K562 (cell line): Measurements from ENCODE around the gene TPSAB1. TPM values are rescaled to one million over a fixed set of nuclear protein-coding genes. Genes with fewer than 3 reads are reported as not detected.
A peak's percentile ranks its signal among the peaks of the same experiment; 100 is the strongest.
"Not testable (repeated sequence)": the region's sequence is repeated elsewhere in the genome, so short reads cannot be mapped to it uniquely, and the experiment has no call there.

Source experiments
- ATAC-seq: fragments of 200-7000 bp; cut with Tn5 transposase; 3 replicates; pipeline ENCODE4 v1.9.1; 2020; ENCODE audit warnings: moderate library complexity
- BruUV-seq: library from RNA; stranded (reverse); fragments of 400-500 nt; replicated peaks from 2 replicates; lab custom pipeline; 2021; lab: Mats Ljungman, UMichigan
- CTCF ChIA-PET: fragments of 300-600 bp; formaldehyde crosslinking; extraction: SDS; loops from one replicate; lab custom pipeline; 2021; ENCODE audit warnings: low intra/inter-chr PET ratio; lab: Yijun Ruan, JAX
- POLR2A ChIA-PET: fragments of 300-600, 350-650 bp; sonication (Branson Sonifier 250); formaldehyde crosslinking; extraction: SDS; loops from one replicate; lab custom pipeline; 2021; ENCODE audit warnings: antibody characterized with exemption, inconsistent platforms; lab: Yijun Ruan, JAX
- DNase-seq, 4 experiments: peaks; one replicate each; pipeline versions ENCODE4 v3.0.0 to v3.0.0-alpha.2; 2011 to 2018; ENCODE audit warnings: low spot score in 3 of 4, mixed read lengths in 3 of 4; ENCODE audit errors: extremely low read depth in 1 of 4
- FAIRE-seq: peaks from 2 replicates; lab custom pipeline; 2011; peaks lifted over from hg19 to GRCh38; lab: Jason Lieb, UNC
- H2AFZ ChIP-seq: 2 replicates; pipeline ENCODE4 v1.6.0; 2011; ENCODE audit warnings: low read depth, low read length, control low read depth, inconsistent platforms
- H3K27ac ChIP-seq: fragments of 200-600 bp; 3 replicates; pipeline ENCODE4 v1.8.0; 2011; ENCODE audit warnings: low read depth, mild to moderate bottlenecking, control low read depth, inconsistent platforms, low read length, moderate library complexity, mixed read lengths; ENCODE audit errors: extremely low read depth
- H3K27me3 ChIP-seq, 2 experiments: fragments of 300-600 bp in 1 of 2; 2 replicates in 1 of 2; 3 replicates in 1 of 2; pipeline versions ENCODE4 v1.6.0 to v1.8.0; 2011; ENCODE audit warnings: inconsistent platforms in 2 of 2, low read length in 2 of 2, mild to moderate bottlenecking in 1 of 2, mixed read lengths in 1 of 2, moderate library complexity in 1 of 2; ENCODE audit not compliant: control insufficient read depth in 2 of 2, insufficient read depth in 2 of 2
- H3K36me3 ChIP-seq: fragments of 300-600 bp; 3 replicates; pipeline ENCODE4 v1.8.0; 2011; ENCODE audit warnings: mild to moderate bottlenecking, low read length, inconsistent platforms; ENCODE audit not compliant: control insufficient read depth, insufficient read depth
- H3K4me1 ChIP-seq, 2 experiments: fragments of 200-600 bp in 1 of 2; replicated peaks in 1 of 2; 2 replicates in 1 of 2; 3 replicates in 1 of 2; pipeline versions ENCODE4 v1.5.1 to v1.8.0; 2011; ENCODE audit warnings: inconsistent platforms in 2 of 2, low read length in 2 of 2, mild to moderate bottlenecking in 1 of 2, mixed read lengths in 1 of 2, moderate library complexity in 1 of 2; ENCODE audit not compliant: control insufficient read depth in 2 of 2, insufficient read depth in 2 of 2
- H3K4me2 ChIP-seq: 2 replicates; pipeline ENCODE4 v1.6.1; 2011; ENCODE audit warnings: low read length, control low read depth, inconsistent platforms, mixed read lengths; ENCODE audit not compliant: insufficient read depth
- H3K4me3 ChIP-seq: fragments of 200-600 bp; sonication (generic), shearing (Covaris generic); 2 replicates; pipeline ENCODE4 v1.5.1; 2016; ENCODE audit warnings: control low read depth, inconsistent platforms
- H3K79me2 ChIP-seq: fragments of 200-600 bp; 3 replicates; pipeline ENCODE4 v1.8.0; 2011; ENCODE audit warnings: low read length, inconsistent platforms; ENCODE audit not compliant: control insufficient read depth, insufficient read depth
- H3K9ac ChIP-seq, 2 experiments: 2 replicates each; pipeline versions ENCODE4 v1.6.0 to v1.6.1; 2011; ENCODE audit warnings: low read depth in 2 of 2, low read length in 2 of 2, control low read depth in 1 of 2, inconsistent platforms in 1 of 2, mild to moderate bottlenecking in 1 of 2, mixed read lengths in 1 of 2; ENCODE audit not compliant: insufficient read depth in 1 of 2
- H3K9me1 ChIP-seq: one replicate; pipeline ENCODE4 v1.6.0; 2011; ENCODE audit warnings: inconsistent platforms, mild to moderate bottlenecking, low read length, moderate library complexity; ENCODE audit not compliant: control insufficient read depth, insufficient read depth
- H3K9me3 ChIP-seq: replicated peaks from 2 replicates; pipeline ENCODE4 v1.5.1; 2011; ENCODE audit warnings: low read depth, low read length, inconsistent platforms; ENCODE audit not compliant: control insufficient read depth, insufficient read depth
- H4K20me1 ChIP-seq: replicated peaks from 2 replicates; pipeline ENCODE4 v1.6.1; 2011; ENCODE audit warnings: low read length, inconsistent platforms, mixed read lengths; ENCODE audit not compliant: control insufficient read depth, insufficient read depth
- NFYB ChIP-seq: IDR thresholded peaks from 2 replicates; pipeline ENCODE4 v1.6.1; 2011; ENCODE audit warnings: mild to moderate bottlenecking, moderate library complexity; ENCODE audit not compliant: insufficient read length; ENCODE audit errors: extremely low read depth
- WGBS: fragments of 100-300 bp; shearing (Covaris generic); methylation state at CpG from one replicate; pipeline ENCODE4 v1.1.6; 2016; ENCODE audit warnings: low coverage, mixed read lengths; ENCODE audit not compliant: insufficient coverage; ENCODE audit errors: missing lambda C conversion rate; 5-methylcytosine and 5-hydroxymethylcytosine counted together
- in situ Hi-C: fragments of 300-500 bp; cut with MboI; formaldehyde crosslinking; loops from 4 replicates; pipeline ENCODE4 v1.15.0; 2018; ENCODE audit warnings: inconsistent platforms, mixed read lengths
- intact Hi-C: fragments of 100-400 bp; cut with micrococcal nuclease; formaldehyde crosslinking; loops from 2 replicates; pipeline ENCODE4 v1.14.2; 2022
- polyA plus RNA-seq, 8 experiments: library from polyadenylated mRNA; depleted of rRNA in 4 of 8; stranded (reverse) in 5 of 8; unstranded in 3 of 8; fragments of >200 nt; fragmentation: Nextera tagmentation in 2 of 8; fragmentation: Illumina TruSeq in 1 of 8; extraction: Ambion mirVana in 2 of 8; extraction: Trizol in 1 of 8; gene quantifications; 2 replicates each; pipeline versions ENCODE4 v1.2.1 to v1.2.3, GENCODE V29; 2011 to 2014; ENCODE audit warnings: inconsistent platforms in 1 of 8, missing spikeins in 1 of 8
- total RNA-seq, 7 experiments: library from RNA; depleted of rRNA in 6 of 7; stranded (reverse); fragments of >200 nt in 6 of 7; fragmentation: Illumina TruSeq in 2 of 7; extraction: Trizol in 2 of 7; gene quantifications; 2 replicates each; pipeline versions ENCODE4 v1.2.1 to v1.2.3, GENCODE V29; 2011 to 2021; ENCODE audit warnings: low replicate concordance in 1 of 7

The TPSAB1 gene
- total and polyA plus RNA-seq, 9 of the 15 experiments (the other 6 are each of a cell fraction or from before 2014, with no cell fraction given), result not detected

DNA sequence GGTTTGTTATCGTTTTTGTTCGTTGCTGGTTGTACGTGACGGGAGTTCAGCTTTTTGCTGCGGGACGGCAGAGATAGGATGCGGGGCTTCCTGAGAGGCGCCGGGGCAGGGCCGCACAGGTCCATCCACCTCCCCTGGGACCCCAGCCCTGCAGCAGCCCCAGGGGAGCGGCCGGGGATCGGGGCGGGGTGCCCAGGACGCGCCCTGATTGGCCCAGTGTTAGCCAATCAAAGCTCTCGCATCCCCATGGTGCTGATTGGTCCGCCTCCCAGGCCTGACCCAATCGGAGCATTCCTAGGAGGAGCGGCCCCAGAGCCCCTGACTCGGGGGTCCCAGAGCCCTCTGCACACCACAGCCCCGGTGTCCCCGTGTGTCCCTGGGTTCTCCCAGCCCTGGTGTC, 1.6 kb upstream of the TPSAB1 start:
- H3K9ac ChIP-seq, H3K4me1 ChIP-seq, H3K79me2 ChIP-seq, FAIRE-seq, H3K27ac ChIP-seq, BruUV-seq, H3K4me3 ChIP-seq, H4K20me1 ChIP-seq, DNase-seq, H2AFZ ChIP-seq, in situ Hi-C loops, H3K9me1 ChIP-seq, intact Hi-C loops, H3K9me3 ChIP-seq, H3K4me2 ChIP-seq, H3K27me3 ChIP-seq, H3K36me3 ChIP-seq: not testable (repeated sequence)
- POLR2A ChIA-PET, result interaction anchor here (0.6 kb wide), 1 partner anchor 19 kb away, joined by 3 read pairs; no protein-coding TSS in a partner anchor
- 2% methylated on average over 10 of the region's 23 CpGs for WGBS
- ATAC-seq, result peak; percentile 81
- TF ChIP-seq NFYB, result peak; percentile 32
- TF ChIP-seq, all 486 proteins: peak for 1; not testable (repeated sequence) for 485
- CTCF ChIA-PET, result not testable (repeated sequence)

DNA sequence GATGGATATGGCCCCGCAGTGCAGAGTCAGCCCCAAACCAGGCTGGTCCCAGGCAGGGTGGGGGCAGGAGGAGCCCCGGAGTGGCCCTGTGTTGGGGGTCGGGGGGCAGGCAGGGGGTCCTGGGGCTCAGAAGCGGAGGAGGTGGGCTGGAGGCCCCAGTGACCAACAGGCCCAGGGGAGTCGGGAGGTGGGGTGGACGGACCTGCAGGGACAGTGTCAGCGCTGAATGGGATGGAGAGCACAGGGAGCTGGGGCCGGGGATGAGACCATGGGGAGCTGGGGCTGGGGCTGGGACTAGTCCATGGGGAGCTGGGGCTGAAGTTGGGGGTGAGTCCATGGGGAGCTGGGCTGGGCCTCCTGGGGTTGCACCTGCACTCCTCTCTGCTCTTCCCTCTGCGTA, 930 bp upstream of the TPSAB1 start:
- H2AFZ ChIP-seq, H3K4me2 ChIP-seq, H3K4me3 ChIP-seq, H3K9me3 ChIP-seq, CTCF ChIA-PET, H3K27ac ChIP-seq, in situ Hi-C loops, BruUV-seq, H3K36me3 ChIP-seq, POLR2A ChIA-PET, intact Hi-C loops, H3K79me2 ChIP-seq, ATAC-seq, FAIRE-seq, DNase-seq, H3K9me1 ChIP-seq, H4K20me1 ChIP-seq, H3K9ac ChIP-seq, H3K27me3 ChIP-seq: not testable (repeated sequence)
- peaks cover 0 to 11% of the 10 kb centered on the region in 2 experiments; a peak in 1 of 5 replicates for H3K4me1 ChIP-seq
- WGBS, result 0% methylated on average over 3 of the region's 9 CpGs

DNA sequence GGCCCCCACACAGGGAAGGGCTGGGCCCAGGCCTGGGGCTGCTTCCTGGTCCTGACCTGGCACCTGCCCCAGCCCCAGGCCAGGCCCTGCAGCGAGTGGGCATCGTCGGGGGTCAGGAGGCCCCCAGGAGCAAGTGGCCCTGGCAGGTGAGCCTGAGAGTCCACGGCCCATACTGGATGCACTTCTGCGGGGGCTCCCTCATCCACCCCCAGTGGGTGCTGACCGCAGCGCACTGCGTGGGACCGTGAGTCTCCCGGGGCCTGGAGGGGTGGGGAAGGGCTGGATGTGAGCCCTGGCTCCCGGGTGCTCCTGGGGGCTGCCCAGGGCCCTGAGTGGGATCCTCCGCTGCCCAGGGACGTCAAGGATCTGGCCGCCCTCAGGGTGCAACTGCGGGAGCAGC, 576 bp downstream of the TPSAB1 start:
- H2AFZ ChIP-seq, H3K4me2 ChIP-seq, H3K9me1 ChIP-seq, H3K79me2 ChIP-seq, BruUV-seq, CTCF ChIA-PET, intact Hi-C loops, H3K27ac ChIP-seq, FAIRE-seq, ATAC-seq, H3K9me3 ChIP-seq, H3K36me3 ChIP-seq, in situ Hi-C loops, POLR2A ChIA-PET, H3K9ac ChIP-seq, DNase-seq, H4K20me1 ChIP-seq, H3K4me3 ChIP-seq: not testable (repeated sequence)
- H3K27me3 ChIP-seq, result peaks cover 7 to 16% of the 10 kb centered on the region in 2 experiments; a peak in 3 of 5 replicates
- H3K4me1 ChIP-seq, result peaks cover 0 to 22% of the 10 kb centered on the region in 2 experiments; a peak in 2 of 5 replicates
- WGBS, result 8% methylated on average over 5 of the region's 15 CpGs
